ENCODE results near the gene GALNT2. TPM values are rescaled to one million over a fixed set of nuclear protein-coding genes. Genes with fewer than 3 reads are reported as not detected.

GALNT2 gene
- total and polyA plus RNA-seq, 9 of the 15 experiments (the other 6 are each of a cell fraction or from before 2014, with no cell fraction given), result 1.6 to 106 (median 51.9) TPM

DNA sequence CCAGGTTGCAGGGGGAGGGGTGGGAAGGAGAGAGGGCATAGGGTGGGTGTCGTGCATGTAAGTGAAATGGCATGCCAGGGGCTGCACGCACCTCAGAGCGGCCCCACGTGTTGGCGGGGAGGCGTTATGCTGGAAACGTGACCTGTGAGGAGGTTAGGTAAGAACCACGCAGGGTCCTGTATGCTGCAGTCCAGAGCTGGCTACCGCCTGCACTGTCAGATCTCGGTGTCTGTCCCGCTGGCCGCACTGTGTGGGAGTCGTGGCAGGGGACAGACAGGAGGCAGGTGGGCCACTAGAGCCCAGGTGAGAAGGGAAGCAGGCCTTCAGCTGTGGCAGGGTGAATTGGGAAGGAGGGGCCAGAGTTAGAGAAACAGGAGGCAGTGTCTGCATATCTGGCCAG lies 79.7 kb downstream of the GALNT2 start:
- intact Hi-C loops (cut with micrococcal nuclease), result loop anchor here (5.0 kb wide), 1 partner anchor 79 kb away; the partner anchor contains the start of gene GALNT2
- Histone ChIP-seq H4K20me1 (replicated peaks; ENCODE audit: control insufficient read depth, insufficient read depth, low read length) (no peaks in the 10 kb centered on the region), H3K9ac (ENCODE audit: insufficient read depth in 1 of 2, low read depth in 2 of 2, low read length in 2 of 2) (peak overlapping the region in 1 of 2 experiments; percentile 85; a peak in 2 of 4 replicates), H3K36me3 (ENCODE audit: control insufficient read depth, insufficient read depth, low read length) (peaks cover 6% of the 10 kb centered on the region; the same call in 2 of the 3 replicates), H3K4me3 (no peak overlapping the region), H2AFZ (ENCODE audit: low read depth, low read length) (no peak overlapping the region), H3K27me3 (ENCODE audit: control insufficient read depth in 2 of 2, insufficient read depth in 2 of 2, low read length in 2 of 2) (no peaks in the 10 kb centered on the region), H3K27ac (ENCODE audit: extremely low read depth, low read depth, low read length) (peak overlapping the region; percentile 79; the same call in 2 of the 3 replicates), H3K9me3 (replicated peaks; ENCODE audit: control insufficient read depth, insufficient read depth, low read depth, low read length) (no peaks in the 10 kb centered on the region), H3K9me1 (ENCODE audit: control insufficient read depth, insufficient read depth, low read length) (peaks cover 3% of the 10 kb centered on the region), H3K79me2 (ENCODE audit: control insufficient read depth, insufficient read depth, low read length) (peaks cover 99% of the 10 kb centered on the region), H3K4me1 (replicated peaks in 1 of 2; ENCODE audit: control insufficient read depth in 2 of 2, insufficient read depth in 2 of 2, low read length in 2 of 2) (peaks cover 90 to 92% of the 10 kb centered on the region in 2 experiments), H3K4me2 (ENCODE audit: insufficient read depth, low read length) (no peak overlapping the region; the same call in 1 of the 2 replicates)
- in situ Hi-C loops (cut with MboI), result no loop called here
- DNase-seq (ENCODE audit: extremely low read depth in 1 of 4, low spot score in 3 of 4), result no peak
- ATAC-seq, result no peak
- POLR2A ChIA-PET, result interaction anchor here (0.6 to 3.6 kb wide), 4 partner anchors 10 to 33 kb away, joined by 4 to 17 read pairs (median 8); no protein-coding TSS in a partner anchor
- 84% methylated on average over 13 of the region's 13 CpGs for WGBS (ENCODE audit: insufficient coverage, low coverage, missing lambda C conversion rate)
- FAIRE-seq, result no peak
- BruUV-seq (replicated peaks), result no TSS peak
- CTCF ChIA-PET (ENCODE audit: low intra/inter-chr PET ratio), result no interaction called here
- no peak for TF ChIP-seq EZH2 (IDR thresholded peaks at IDR 0.05; ENCODE audit: borderline replicate concordance, low read depth, low read length)
- peak; percentile 2 for TF ChIP-seq RBBP5 (IDR thresholded peaks at IDR 0.05; ENCODE audit: borderline replicate concordance, insufficient read depth, low read length, poor library complexity, severe bottlenecking)
- peak; percentile 10 for TF ChIP-seq CHD1 (IDR thresholded peaks at IDR 0.05; ENCODE audit: low read length)
- TF ChIP-seq, protein P1, sequence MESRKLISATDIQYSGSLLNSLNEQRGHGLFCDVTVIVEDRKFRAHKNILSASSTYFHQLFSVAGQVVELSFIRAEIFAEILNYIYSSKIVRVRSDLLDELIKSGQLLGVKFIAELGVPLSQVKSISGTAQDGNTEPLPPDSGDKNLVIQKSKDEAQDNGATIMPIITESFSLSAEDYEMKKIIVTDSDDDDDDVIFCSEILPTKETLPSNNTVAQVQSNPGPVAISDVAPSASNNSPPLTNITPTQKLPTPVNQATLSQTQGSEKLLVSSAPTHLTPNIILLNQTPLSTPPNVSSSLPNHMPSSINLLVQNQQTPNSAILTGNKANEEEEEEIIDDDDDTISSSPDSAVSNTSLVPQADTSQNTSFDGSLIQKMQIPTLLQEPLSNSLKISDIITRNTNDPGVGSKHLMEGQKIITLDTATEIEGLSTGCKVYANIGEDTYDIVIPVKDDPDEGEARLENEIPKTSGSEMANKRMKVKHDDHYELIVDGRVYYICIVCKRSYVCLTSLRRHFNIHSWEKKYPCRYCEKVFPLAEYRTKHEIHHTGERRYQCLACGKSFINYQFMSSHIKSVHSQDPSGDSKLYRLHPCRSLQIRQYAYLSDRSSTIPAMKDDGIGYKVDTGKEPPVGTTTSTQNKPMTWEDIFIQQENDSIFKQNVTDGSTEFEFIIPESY (CRISPR knock-in tag; IDR thresholded peaks at IDR 0.05), result peak; percentile 84

All from K562 (cell line).